ENCODE data around the gene MLLT6.
"Not testable (repeated sequence)": the region's sequence is repeated elsewhere in the genome, so short reads cannot be mapped to it uniquely, and the experiment has no call there.

Gene MLLT6

DNA sequence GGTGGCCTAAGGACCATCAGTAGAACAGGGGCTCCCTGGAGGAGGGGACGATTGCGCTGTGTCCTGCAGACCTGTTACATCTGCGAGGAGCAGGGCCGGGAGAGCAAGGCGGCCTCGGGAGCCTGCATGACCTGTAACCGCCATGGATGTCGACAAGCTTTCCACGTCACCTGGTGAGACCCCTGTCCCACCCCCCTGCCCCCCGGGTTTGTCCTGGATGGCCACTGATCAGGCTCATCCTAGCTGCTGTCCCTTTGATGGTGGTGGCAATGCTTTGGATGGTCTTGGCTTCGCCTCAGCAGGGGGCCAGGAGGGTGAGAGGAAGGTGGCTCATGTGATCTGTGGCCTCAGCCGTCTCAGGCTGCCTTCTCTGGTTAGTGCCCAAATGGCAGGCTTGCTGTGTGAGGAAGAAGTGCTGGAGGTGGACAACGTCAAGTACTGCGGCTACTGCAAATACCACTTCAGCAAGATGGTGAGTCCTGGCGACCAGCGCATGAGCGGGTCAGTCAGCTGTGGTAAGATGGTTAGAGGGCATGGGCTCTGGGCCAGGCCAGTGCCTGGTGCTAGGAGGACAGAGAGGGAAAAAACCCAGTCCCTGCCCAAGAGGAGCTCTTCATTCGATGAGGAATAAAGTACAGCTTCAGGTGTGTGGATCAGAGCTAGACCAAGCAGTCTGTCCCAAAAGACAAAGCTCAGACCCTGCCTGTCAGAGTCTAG, 4.2 kb downstream of the MLLT6 start:
- no peak for DNase-seq

- no peak for DNase-seq
Observed at GRCh38 chr17:38709864-38710603, 5.0 kb downstream of the MLLT6 start.

GRCh38 chr17:38710604-38710962, 5.5 kb downstream of the MLLT6 start:
- no peak for DNase-seq

GRCh38 chr17:38710985-38711384, 5.9 kb downstream of the MLLT6 start:
- DNase-seq = no peak

- no peak for DNase-seq
Observed at GRCh38 chr17:38711792-38712571, 6.9 kb downstream of the MLLT6 start.

DNA sequence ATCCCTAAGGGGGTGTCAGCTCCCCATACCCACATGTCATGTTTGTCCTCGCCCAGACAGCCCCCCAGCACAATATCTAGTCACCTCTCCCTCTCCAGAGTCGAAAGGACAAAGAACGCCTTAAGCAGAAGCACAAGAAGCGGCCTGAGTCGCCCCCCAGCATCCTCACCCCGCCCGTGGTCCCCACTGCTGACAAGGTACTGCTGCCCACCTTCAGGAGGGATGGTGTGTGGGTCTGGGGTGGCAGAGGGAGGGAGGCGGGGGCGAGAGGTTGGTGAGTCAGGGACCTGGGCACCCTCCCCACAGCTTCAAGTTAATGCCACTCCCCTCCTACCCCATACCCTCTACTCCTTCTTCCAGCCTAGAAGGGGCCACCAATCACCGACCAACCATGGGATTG, 7.5 kb downstream of the MLLT6 start:
- DNase-seq = no peak

GRCh38 chr17:38713456-38714075, 8.5 kb downstream of the MLLT6 start:
- DNase-seq = no peak

DNA sequence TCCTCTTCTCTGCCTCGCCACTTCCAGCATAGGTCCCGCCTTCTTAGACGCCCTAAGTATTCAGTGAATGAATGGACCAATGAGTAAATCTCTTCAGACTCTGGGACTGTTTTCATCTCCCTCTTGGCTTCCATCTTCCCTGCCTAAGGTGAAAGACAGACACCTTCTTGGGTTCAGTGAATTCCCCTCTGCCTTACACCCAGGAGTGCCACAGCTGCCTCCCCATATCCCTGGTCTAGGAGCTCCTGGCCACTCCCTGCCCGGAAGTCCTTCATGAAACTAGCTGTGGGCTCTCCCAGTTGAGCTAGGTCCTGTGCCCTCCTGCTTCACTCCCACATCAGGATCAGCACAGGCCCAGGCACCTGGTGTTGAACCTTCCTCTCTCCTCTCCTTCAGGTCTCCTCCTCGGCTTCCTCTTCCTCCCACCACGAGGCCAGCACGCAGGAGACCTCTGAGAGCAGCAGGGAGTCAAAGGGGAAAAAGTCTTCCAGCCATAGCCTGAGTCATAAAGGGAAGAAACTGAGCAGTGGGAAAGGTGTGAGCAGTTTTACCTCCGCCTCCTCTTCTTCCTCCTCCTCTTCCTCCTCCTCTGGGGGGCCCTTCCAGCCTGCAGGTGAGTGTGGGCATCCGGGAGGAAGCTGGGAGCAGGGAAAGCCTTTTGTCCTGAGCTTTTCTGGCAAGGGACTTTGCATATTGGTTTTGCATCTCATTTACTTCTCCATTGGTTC, 10.3 kb downstream of the MLLT6 start:
- no peak for DNase-seq

DNA sequence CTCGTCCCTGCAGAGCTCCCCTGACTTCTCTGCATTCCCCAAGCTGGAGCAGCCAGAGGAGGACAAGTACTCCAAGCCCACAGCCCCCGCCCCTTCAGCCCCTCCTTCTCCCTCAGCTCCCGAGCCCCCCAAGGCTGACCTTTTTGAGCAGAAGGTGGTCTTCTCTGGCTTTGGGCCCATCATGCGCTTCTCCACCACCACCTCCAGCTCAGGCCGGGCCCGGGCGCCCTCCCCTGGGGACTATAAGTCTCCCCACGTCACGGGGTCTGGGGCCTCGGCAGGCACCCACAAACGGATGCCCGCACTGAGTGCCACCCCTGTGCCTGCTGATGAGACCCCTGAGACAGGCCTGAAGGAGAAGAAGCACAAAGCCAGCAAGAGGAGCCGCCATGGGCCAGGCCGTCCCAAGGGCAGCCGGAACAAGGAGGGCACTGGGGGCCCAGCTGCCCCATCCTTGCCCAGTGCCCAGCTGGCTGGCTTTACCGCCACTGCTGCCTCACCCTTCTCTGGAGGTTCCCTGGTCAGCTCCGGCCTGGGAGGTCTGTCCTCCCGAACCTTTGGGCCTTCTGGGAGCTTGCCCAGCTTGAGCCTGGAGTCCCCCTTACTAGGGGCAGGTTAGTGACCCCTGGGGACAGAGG, 11.4 kb downstream of the MLLT6 start:
- no peak for DNase-seq

- DNase-seq = no peak
Observed at GRCh38 chr17:38717139-38717745, 12.2 kb downstream of the MLLT6 start.

DNA sequence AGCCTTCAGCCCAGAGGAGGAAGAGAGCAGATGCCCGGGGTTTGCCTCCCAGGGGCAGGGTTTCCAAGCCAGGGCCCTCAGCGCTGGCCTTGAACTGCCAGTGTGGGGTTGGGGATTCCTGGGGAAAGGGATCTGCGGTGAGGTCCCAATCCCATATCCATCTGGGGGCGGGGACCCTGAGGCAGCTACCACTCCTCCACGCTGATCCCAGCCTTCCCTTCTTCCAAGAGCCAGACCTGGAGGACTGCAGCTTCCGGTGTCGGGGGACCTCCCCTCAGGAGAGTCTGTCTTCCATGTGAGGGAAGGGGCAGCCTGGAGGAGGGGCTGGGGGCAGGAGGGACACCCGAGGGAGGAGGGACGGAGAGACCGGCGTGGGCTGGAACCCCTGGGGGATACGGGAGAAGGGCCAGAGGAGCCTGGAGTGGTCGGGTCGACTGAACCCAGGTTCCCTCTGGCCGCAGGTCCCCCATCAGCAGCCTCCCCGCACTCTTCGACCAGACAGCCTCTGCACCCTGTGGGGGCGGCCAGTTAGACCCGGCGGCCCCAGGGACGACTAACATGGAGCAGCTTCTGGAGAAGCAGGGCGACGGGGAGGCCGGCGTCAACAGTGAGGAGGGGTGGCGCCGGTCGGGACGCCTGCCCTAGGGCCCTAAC, 14.3 kb downstream of the MLLT6 start:
- no peak for DNase-seq

DNA sequence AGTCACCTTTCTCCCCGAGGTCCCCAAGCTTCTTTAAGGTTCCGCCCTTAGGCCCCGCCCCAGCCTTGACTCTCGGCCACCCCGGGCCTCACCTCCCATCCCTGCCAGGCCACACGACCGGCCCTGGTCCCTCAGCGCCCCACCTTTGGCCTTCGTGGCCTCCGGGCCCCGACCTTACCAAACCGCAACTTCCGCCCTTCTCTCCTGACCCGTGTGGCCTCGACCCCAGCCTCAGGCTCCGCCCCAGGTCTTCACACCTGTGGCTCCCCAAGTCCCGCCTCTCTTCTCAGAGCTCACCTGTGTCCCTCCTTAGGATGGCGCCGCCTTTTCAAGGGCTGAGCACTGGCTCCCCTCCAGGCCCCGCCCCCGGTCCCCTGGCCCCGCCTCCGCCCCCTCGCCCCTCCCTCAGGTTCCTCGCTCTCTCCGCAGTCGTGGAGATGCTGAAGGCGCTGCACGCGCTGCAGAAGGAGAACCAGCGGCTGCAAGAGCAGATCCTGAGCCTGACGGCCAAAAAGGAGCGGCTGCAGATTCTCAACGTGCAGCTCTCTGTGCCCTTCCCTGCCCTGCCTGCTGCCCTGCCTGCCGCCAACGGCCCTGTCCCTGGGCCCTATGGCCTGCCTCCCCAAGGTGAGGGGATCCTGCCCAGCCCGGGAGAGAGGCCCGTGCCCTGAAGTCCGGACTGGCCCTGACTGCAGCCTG, 15.0 kb downstream of the MLLT6 start:
- DNase-seq = no peak

DNA sequence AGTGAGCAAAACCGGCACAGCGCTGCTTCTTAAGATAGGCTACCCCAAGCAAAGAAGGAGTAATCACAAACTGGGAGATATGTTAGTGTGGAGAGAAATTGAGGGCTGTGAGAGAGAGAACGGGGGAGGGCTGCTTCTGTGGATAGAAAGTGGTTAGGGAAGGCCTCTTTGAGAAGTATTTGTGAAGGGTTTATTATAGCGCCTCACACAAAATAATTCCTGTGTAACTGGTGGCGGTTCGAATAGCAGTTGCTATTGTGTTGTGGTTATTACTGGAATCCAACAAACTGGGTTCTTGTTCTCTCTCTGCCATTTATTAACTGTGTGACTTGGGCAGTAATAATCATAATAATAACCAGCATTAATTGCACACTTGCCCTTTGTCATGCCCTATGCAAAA, 15.9 kb downstream of the MLLT6 start:
- no peak for DNase-seq

DNA sequence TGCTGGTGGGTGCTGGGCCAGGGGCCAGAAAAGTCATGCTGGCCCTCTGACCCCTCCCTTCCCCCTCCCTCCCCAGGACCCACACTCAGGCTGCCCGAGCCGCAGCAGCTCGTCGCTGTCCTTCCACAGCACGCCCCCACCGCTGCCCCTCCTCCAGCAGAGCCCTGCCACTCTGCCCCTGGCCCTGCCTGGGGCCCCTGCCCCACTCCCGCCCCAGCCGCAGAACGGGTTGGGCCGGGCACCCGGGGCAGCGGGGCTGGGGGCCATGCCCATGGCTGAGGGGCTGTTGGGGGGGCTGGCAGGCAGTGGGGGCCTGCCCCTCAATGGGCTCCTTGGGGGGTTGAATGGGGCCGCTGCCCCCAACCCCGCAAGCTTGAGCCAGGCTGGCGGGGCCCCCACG, 16.7 kb downstream of the MLLT6 start:
- no peak for DNase-seq

DNA sequence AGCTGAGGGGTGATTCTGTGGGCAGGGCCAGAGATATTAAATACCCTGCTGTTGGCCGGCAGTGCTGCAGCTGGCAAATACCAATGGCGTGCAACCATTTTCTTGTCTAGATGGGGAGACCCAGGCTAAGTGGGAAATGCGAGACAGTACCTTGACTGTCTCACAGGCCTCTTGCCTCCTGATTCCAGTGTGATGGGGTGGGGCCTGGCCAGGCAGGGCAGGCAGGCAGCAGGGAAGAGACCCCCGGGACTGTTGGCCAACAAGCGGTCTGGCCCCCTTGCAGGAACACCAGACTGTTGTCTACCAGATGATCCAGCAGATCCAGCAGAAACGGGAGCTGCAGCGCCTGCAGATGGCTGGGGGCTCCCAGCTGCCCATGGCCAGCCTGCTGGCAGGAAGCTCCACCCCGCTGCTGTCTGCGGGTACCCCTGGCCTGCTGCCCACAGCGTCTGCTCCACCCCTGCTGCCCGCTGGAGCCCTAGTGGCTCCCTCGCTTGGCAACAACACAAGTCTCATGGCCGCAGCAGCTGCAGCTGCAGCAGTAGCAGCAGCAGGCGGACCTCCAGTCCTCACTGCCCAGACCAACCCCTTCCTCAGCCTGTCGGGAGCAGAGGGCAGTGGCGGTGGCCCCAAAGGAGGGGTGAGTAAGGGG, 19.4 kb downstream of the MLLT6 start:
- no peak for DNase-seq

DNA sequence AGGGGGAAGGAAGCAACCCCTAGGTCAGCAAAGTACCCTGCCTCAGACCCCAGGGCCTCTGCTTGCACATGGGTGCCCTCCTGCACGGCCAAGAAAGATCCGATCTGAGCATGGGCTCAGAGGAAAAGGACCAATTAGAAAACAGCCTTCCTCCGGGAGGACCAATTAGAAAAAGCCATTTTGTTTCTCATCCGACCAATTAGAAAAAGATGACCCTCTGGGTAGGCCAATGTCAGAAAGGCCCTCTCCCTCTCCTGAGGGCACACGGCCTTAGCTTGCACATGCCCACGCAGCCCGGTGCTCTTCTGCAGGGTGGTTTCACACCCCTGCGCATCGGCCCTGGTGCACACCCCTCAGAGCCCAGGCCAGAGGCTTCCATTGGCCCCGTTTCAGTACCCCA, 20.0 kb downstream of the MLLT6 start:
- DNase-seq = no peak

DNA sequence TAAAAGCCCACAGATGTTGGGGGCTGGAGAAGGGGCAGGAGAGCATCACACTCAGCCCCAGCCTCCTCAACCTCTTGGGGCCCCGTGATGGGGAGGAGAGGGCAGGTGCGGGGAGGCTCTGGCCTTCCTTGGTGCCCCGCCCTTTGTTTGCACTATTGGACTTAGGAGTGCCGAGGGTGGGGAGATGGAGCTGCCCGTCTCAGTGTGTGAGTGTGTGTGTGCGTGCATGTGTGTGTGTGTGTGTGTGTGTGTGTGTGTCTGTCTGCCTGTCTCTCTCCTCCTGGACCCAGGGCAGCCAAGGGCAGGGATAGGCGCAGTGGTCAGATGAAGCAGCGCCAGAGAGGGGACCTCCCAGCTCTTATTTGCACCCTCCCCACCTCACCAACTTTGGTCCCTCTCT, 21.1 kb downstream of the MLLT6 start:
- DNase-seq = not testable (repeated sequence)

GRCh38 chr17:38727736-38728135, 22.7 kb downstream of the MLLT6 start:
- no peak for DNase-seq

- DNase-seq = no peak
Observed at GRCh38 chr17:38728290-38728831, 23.3 kb downstream of the MLLT6 start.

GRCh38 chr17:38729368-38729885, 24.4 kb downstream of the MLLT6 start:
- no peak for DNase-seq
